Medulla oblongata (tissue), 1 donor: ENCODE results near the gene TBC1D23.
"Not testable (repeated sequence)": the region's sequence is repeated elsewhere in the genome, so short reads cannot be mapped to it uniquely, and the experiment has no call there.

ENCODE experiments used
- DNase-seq: peaks from one replicate; pipeline ENCODE4 v3.0.0-alpha.2; 2015; ENCODE audit errors: extremely low spot score

The TBC1D23 gene

GRCh38 chr3:100260685-100261484, at the start of gene TBC1D23:
TBC1D23 (plus strand) TSS chr3:100260992; CDS start chr3:100261019, 27 bp downstream.
- DNase-seq = peak; percentile 100

GRCh38 chr3:100213891-100214573, 46.8 kb upstream of the TBC1D23 start:
- DNase-seq = no peak

- DNase-seq = no peak
Observed at GRCh38 chr3:100214574-100214964, 46.2 kb upstream of the TBC1D23 start.

GRCh38 chr3:100216713-100217112, 44.1 kb upstream of the TBC1D23 start:
- DNase-seq = no peak

GRCh38 chr3:100221159-100221558, 39.6 kb upstream of the TBC1D23 start:
- no peak for DNase-seq

- DNase-seq = no peak
Observed at GRCh38 chr3:100225193-100225592, 35.6 kb upstream of the TBC1D23 start.

GRCh38 chr3:100225883-100226282, 34.9 kb upstream of the TBC1D23 start:
- no peak for DNase-seq

- no peak for DNase-seq
Observed at GRCh38 chr3:100226712-100227429, 33.9 kb upstream of the TBC1D23 start.

GRCh38 chr3:100227511-100227921, 33.3 kb upstream of the TBC1D23 start:
- no peak for DNase-seq

- no peak for DNase-seq
Observed at GRCh38 chr3:100228247-100228646, 32.5 kb upstream of the TBC1D23 start.

GRCh38 chr3:100229188-100229587, 31.6 kb upstream of the TBC1D23 start:
- DNase-seq = not testable (repeated sequence)

- DNase-seq = no peak
Observed at GRCh38 chr3:100230710-100231109, 30.1 kb upstream of the TBC1D23 start.

GRCh38 chr3:100231668-100232067, 29.1 kb upstream of the TBC1D23 start:
- no peak for DNase-seq

GRCh38 chr3:100234364-100234763, 26.4 kb upstream of the TBC1D23 start:
- DNase-seq = no peak

- no peak for DNase-seq
Observed at GRCh38 chr3:100238599-100238998, 22.2 kb upstream of the TBC1D23 start.

- not testable (repeated sequence) for DNase-seq
Observed at GRCh38 chr3:100242471-100242870, 18.3 kb upstream of the TBC1D23 start.

- DNase-seq = no peak
Observed at GRCh38 chr3:100244264-100244663, 16.5 kb upstream of the TBC1D23 start.

- DNase-seq = no peak
Observed at GRCh38 chr3:100245136-100245535, 15.7 kb upstream of the TBC1D23 start.

GRCh38 chr3:100245927-100246326, 14.9 kb upstream of the TBC1D23 start:
- no peak for DNase-seq

GRCh38 chr3:100246999-100247398, 13.8 kb upstream of the TBC1D23 start:
- no peak for DNase-seq

GRCh38 chr3:100252001-100252400, 8.8 kb upstream of the TBC1D23 start:
- no peak for DNase-seq

- DNase-seq = peak; percentile 80
Observed at GRCh38 chr3:100254168-100254777, 6.5 kb upstream of the TBC1D23 start.
